Measurements from ENCODE around the gene PAGE2.
"Not testable (repeated sequence)": the region's sequence is repeated elsewhere in the genome, so short reads cannot be mapped to it uniquely, and the experiment has no call there.

PAGE2 gene

GRCh38 chrX:55129361-55129760, 40.5 kb downstream of the PAGE2 start:
- H3K27ac ChIP-seq, result no peak overlapping the region
- TF ChIP-seq CTCF (conservative IDR thresholded peaks at IDR 0.05) (no peak), ZFX (IDR thresholded peaks at IDR 0.05) (no peak)

GRCh38 chrX:55130481-55130880, 41.7 kb downstream of the PAGE2 start:
- no peak overlapping the region for H3K27ac ChIP-seq
- TF ChIP-seq ZFX (IDR thresholded peaks at IDR 0.05) (no peak), CTCF (conservative IDR thresholded peaks at IDR 0.05) (no peak)

GRCh38 chrX:55132416-55132815, 43.6 kb downstream of the PAGE2 start:
- no peak overlapping the region for H3K27ac ChIP-seq
- no peak for TF ChIP-seq CTCF (conservative IDR thresholded peaks at IDR 0.05)
- no peak for TF ChIP-seq ZFX (IDR thresholded peaks at IDR 0.05)

GRCh38 chrX:55135171-55135570, 46.4 kb downstream of the PAGE2 start:
- TF ChIP-seq CTCF (conservative IDR thresholded peaks at IDR 0.05) (peak; percentile 68), ZFX (IDR thresholded peaks at IDR 0.05) (no peak)
- no peak overlapping the region for H3K27ac ChIP-seq

- H3K27ac ChIP-seq, result not testable (repeated sequence)
These were observed 52.0 kb downstream of the PAGE2 start for GRCh38 chrX:55140800-55141199.

Data from C4-2B (cell line).